Pons (tissue), 1 donor: ENCODE measurements around the gene PTPRT.

Source experiments
- DNase-seq: peaks from one replicate; pipeline ENCODE4 v3.0.0-alpha.2; 2016; ENCODE audit warnings: low spot score

The PTPRT gene

DNA sequence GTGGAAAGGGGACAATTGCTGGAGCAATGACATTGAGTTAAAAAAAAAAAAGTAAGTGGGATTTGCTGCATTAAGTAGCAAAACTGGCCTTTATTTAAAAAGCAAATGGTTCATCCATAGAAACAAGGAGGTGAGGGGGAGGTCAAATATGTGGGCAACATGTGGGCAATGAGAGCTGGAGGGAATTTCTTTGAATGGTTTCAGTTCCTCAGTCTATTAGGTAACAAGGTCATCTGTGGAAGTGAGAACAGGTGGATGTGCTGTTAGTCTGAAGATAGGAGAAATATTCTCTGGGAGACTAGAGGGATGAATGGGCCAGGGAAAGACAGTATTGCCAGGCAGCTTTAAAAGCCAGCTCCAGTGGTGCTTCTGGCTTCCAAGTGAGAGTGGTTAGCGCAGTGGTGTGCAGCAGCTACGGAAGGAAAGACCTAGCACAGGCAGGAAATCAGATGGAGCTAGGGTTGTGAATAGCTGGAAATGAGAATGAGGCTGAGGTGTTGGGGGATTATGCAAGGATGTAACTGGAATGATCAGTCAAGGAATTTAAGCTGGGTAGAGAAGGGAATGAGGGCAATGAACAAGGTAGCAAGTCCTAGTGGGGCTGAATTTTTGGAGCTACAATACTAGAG lies 727.6 kb downstream of the PTPRT start:
- DNase-seq, result no peak

DNA sequence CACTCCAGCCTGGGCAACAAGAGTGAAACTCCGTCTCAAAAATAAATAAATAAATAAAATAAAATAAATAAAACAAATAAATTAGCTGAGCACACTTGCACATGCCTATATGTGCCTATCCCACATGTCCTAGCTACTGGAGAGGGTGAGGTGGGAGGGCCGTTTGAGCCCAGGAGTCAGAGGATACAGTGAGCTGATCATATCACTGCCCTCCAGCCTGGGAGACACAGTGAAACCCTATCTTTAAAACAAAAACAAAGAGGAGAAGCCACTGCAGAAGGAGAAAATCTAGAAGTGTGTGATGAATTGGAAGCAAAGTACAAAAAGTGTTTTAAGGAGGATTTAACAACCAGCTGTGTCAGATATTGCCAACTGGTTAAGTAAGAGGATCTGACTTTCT lies 728.4 kb downstream of the PTPRT start:
- no peak for DNase-seq

DNA sequence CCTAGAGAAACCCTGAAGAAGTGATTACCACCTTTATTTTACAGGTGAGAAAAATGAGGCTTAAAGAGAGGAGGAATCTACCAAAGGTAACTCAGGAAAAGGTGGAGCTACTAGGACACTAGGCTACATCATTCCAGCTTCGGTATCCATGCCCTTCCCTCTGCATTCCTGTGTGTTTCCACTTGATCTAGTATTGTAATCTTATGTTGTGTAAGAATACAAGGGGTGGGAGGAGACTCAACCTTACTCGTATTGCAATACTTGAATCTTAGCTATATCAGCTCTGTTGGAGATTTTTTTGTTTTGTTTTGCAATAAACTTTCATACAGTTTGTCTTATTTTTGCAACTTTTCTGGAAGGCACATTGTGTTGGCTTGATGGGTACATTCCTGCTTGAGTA lies 742.4 kb downstream of the PTPRT start:
- DNase-seq, result no peak

DNA sequence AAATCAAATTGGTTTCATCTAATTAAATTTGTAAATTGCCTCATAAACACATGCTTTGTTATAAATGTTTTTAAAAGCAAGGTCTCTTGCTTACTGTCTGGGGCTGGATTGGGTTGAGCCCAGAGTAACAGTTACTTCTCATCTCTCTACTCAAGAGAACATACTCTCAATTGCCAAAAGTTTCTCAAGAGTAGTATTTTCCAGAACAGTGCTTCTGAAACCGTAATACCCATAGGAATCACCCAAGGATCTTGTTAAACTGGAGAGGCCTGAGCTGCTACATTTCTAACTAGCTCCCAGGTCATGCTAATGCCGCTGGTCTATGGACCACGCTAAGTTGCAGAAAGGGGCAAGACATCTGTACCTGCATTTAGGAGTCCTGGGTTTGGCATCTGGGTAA lies 744.9 kb downstream of the PTPRT start:
- no peak for DNase-seq

DNA sequence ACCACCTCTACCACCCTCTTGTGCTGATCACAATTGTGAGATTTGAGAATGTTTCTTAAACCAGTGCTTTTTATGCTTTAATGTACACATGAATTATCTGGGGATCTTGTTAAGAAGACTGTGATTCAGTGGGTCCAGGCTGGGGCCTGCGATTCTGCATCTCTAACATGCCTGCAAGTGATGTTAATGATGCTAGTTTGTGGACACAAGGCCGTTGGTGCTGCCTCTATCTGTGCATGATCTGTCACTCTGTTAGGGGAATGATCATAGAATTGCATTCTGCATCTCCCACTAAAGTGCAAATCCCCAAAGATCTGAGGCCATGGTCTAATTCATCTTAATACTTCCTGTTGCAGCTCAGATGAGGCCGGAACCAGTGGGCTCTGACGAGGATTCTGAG lies 746.5 kb downstream of the PTPRT start:
- no peak for DNase-seq

DNA sequence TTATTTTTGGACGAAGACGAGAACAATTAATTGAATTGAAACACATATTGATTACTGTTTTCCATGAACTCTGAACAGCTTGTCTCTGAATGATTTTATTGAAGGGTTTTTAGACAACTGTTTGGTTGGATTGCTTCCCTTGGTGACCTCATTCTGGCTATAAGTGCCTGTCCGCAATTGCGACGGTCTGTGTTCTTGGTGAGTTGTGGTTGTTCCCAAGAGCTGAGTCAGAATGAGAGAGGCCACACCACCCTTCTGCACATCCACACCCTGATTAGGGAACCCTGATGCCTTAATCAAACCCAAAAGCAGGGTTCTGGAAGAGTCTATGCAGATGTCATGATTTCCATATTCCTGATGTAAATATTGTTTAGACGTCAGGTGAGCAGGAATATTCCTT lies 747.0 kb downstream of the PTPRT start:
- DNase-seq, result no peak

DNA sequence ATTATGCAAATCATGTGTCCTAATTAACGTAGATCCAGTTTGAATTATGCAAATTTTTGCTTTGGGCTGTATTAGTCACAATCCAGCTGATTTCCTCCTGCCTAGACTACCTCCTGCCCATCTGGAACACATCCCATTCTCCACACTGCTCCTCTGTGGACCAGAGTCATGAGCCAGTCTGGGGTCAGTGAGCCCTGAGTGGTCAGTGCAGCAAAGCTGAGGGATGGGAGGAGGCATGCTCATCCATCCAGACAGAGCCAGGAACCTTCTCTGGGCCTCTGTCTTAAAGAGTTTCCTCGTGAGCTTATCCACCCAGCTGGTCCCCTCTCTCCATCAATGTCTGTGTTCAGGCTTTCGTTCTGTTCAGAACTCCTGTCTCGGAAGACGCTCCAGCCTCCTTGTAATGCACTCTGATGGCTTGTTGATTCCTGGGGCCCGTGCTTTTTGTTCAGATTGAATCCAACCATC lies 747.8 kb downstream of the PTPRT start:
- DNase-seq, result no peak

DNA sequence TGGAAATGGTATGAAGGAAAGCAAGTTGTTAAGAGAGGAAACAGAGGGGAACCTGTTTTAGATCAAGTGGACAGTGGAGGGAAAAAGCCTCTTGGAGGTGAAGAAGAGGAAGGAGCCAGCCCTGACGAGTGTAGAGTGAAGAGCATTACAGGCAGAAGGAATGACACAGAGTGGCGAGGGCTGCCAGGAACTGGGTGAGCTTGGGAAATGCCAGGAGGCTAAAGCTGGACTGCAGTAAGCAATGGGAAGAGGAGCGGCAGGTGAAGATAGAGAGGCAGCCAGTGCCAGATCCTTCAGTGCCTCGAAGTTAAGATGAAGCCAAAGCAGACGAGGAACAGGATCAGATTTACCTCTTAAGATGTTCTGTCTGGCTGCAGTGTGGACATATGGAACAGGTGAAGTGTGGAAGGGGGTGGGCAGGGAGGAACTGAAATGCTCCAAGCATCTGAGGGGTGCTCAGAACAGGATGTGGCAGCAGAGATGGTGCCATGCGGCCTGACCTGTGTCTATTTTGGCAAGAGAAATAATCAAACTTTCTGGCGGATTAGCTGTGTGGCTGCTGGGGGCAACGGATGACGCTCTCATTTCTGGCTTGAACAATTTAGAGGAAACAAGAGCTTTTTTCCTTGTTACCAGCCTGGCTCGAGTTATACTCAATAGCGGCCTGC lies 748.4 kb downstream of the PTPRT start:
- DNase-seq, result no peak

DNA sequence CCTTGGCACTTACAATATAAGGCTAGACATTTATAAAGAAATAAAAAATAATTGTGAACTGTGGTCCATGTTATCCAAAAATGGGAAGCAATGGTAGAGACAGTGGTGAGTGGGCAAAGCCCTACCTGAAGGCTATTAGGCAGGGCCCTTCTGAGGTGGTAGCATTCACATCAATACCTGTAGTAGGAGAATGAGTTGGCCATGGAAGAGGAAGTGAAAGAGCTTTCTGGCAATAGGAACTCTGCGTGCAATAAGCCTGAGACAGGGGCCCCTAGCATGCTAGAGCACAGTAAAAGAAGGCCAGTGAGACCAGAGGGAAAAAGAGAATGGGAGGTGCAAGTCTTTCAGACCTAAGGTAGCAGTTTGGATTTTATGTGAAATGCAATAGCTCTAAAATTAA lies 754.5 kb downstream of the PTPRT start:
- DNase-seq, result peak; percentile 19

DNA sequence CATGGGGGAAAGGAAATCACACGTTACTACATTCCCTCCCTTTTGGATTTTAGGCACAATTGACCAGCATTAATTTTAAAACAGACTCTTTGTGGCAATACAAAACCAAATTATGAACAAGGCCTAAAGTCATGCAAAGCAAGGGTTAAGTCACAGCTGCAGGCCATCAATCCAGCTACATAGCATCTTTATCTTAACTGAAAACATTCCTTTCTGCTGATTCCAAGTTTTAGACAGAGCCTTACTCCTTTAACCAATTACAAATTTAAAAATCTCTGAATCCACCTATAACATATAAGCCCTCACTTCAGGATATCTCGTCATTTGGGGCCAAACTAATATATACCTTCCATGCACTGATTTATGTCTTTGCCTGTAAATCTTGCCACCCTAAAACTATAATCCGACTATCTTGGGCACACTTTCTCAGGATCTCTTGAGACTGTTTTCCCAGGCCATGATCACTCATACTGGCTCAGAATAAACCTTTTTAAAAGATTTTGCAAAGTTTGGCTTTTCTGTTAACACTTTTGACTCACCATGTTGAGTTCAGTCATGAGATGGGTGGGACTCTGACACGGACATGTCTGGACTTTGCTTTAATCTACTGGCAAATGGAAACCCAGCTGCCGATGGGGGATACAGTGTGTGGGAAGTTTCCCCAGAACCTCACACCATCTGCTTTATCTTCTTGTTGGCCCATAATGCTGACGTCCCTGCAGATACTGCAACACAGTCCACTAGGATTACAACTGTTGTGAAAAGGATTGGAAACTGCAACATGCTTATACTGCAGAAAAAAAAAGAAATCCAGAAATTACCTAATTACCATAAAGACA lies 757.0 kb downstream of the PTPRT start:
- DNase-seq, result no peak

DNA sequence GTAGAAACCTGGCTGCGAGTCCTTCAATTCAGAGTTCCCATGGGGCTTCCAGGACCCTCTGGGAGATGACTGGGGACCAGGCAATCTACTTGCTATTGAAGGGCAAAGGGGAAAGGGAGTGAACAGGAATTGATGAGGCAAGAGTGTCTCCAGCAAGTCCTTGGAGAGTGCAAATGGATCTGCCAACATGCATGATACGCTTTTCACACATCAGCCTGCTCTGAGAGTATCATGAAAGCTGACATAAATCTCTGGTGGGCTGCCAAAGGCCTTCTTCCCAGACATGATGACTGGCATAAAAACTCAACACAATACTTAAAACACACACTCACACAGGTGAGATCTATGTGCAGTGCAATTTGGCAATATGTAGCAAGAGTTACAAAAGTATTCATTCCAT lies 759.1 kb downstream of the PTPRT start:
- no peak for DNase-seq

DNA sequence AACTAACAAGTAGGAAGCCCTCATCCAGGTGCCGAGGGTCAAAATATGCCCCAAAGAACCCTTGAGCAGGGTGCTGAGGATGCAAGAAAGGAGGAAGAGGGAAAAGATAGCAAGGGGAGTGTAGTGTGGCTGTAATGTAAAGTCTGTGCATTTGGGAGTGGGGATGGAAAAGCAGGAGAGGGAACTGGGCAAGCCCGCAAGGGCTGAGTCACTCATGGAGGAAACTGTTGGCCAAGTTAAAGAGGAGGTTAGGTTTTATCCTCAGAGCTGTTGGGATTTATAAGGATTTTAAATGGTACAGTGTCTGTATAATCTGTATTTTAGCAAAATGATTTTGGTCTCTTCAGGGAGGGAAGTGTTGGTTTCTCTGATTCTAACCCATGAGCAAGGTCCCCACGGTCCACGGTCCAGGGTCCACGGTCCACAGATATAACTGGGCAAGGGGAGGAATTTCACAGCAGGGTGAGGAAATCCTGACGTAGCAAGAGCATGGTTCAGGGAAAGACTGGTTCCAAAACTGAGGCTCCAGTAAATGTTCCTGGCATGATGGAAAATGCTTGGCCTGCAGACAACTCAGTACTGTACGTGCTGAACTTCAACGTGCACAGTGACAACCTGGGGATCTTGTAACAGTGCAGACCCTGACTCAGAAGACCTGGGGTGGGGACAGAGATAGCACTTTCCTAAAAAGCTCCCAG lies 759.8 kb downstream of the PTPRT start:
- no peak for DNase-seq

DNA sequence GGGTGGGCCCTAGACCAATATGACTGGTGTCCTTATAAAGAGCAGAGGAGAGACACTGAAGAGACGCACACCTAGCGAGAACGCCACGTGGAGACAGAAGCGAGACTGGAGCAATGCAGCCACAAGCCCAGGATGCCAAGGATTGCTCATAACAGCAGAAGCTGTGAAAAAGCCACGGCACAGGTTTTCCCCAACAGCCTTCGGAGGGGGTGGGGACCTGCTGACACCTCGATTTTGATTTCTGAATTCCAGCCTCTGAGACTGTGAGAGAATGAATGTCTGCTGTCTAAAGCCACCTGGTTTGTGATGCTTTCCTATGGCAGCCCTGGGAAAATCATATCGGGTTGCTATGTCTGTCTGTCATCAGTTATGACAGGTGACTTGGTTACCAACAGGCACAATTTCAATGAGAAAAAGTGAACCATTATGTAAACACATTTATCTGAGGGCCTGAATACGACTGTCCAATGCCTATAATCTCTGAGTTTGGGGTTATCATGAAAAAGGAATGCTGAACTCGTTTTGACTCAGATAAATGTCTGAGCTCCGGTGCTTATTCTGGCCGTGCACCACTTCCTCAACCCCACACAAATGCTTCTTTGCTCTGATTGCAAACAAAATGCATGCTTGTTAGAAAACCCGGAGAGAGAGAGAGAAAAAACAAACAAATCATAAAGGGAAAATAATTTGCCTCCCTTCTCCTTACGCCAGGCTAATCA lies 769.7 kb downstream of the PTPRT start:
- no peak for DNase-seq

DNA sequence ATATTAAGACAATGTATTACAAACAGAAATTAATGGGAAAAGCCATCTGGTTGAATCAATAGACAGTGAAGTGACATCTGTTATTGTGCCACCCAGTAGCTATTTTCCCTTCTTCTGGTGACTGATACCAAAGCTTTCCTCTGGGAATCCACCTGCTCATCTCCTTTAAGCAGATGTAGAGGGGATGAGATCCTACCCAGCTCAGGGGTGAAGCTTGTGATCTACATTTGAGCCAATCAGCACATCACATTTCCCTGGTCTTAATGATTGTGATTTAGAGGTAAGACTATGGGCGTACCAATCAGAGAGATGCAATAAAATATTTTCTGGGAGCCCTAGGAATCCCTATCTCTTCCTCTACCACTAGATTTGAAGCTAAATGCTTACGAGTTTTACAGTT lies 782.9 kb downstream of the PTPRT start:
- peak; percentile 1 for DNase-seq

DNA sequence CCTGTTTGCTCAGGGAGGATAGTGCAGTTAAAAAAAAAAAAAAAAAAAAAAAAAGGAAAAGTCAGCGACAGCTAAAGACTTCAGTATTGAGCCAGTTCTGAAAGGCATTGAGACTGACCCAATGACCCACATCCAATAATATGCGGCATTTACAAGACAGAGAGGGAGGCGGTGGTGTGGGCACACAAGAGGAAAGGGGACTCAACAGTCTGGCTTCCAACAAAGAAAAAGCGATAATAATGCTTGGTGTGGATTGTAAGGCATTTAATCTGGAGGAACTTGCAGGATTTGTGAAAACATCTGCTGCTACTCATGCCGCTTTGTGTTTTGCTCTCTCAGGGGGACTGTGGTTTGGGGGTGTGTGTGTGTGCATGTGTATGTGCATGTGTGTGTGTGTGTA lies 787.3 kb downstream of the PTPRT start:
- no peak for DNase-seq

DNA sequence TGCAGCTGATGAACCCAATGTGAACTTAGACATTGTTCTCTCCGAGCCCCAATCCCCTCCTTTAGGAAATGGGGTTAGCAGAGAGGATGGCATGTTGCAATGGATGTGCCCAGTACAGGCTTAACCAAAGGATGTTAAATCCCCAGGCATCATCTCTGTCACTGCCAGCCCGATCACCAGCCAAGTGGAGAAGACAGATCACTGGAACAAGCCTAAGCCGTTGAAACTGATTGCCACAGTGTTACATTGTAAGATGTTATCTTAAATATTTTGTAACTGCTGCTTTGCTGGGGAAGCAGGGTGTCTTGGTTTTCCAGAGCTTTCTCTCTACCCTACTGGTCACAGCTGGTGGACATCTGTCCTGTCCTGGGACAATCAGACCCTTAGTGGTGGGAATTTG lies 788.1 kb downstream of the PTPRT start:
- no peak for DNase-seq

DNA sequence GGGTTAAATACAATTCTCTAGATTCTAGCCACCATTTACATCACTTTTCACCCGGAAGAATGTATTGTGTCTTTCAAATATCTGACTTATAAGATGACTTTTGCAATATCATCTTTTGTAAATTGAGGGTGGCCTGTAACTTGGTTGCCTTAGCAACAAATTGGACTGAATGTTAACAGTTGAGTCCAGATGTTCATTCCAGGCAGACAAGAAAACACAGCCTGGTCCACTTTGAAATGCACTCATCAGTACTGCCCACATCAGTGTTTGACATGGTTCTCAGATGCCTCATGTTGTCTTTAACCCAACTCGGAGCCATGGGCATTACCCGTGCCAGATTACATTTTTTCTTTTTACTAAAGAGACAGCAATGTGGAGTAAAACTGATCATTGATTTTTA lies 789.9 kb downstream of the PTPRT start:
- no peak for DNase-seq

DNA sequence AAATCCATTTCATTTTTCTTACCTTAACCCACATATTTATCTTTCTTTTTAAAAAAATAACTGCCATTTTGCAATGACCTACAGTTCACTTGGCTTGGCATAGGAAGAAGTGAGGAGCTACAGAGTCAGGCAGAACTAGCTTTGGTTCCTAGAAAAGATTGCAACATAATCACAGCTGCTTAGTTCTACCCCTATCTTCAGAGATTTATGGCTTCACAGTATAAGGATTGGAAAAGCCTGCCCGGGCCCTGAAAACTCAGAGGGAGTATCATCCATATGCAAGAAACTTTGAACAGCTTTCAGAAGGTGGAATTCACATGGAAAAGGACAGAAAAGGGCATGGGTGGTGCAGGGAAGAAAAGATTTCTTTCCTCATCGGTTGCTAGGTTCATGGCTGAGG lies 797.3 kb downstream of the PTPRT start:
- DNase-seq, result no peak

DNA sequence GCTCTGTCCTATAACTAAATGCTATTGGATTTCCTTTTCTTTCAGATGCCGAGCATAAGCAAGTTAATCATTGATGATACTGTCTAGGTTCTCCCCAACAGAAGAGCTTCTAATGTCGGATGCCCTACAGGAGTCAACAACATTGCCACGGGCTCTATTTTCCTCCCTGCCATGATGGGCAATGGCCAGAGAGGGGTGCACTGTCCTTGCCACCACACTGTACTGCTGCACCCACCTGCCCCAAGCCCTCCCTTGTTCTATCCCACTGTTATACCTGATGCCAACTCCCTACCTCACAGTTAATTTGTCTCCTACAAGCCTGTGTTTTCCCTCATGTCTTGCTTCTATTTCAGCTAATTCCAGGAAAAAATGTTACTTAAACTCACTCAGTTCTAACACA lies 797.9 kb downstream of the PTPRT start:
- DNase-seq, result no peak

DNA sequence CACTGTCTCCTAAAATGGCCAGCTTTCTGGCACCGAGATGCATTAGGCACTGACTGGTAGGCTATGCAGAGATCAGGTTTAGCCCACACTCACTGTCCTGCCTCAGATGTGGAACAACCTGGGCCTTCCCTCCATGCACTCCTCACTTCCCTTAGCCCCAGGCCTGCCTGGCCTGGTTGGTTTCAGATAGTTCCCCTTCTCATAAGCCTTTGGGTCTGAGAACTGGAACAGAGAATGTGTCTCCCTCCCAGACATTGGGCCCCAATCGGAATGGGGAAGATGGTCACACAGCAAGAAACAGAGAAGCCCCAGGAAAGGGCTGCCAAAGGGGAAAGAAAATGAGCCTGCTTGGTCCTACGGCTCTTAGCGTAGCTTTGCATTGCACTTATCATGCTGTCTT lies 809.4 kb downstream of the PTPRT start:
- DNase-seq, result peak; percentile 65

DNA sequence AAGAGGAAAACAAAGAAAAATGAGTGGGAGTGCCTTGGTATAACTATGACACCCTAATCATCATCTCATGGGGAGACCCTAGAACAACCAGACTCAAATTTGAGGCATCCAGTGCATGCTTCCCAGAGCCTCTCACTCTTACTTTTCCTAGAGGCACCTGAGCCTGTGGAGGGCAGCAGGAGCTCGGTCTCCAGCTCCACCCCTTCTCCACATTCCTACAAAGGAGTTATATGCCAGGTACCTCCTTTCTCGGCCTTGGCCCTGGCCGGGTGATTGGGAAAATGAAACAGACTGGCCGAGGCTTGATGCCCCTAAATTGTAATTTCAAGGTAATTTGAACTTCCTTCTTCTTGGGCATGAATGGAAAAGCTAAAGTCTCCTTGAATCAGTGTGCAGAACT lies 810.3 kb downstream of the PTPRT start:
- DNase-seq, result no peak

DNA sequence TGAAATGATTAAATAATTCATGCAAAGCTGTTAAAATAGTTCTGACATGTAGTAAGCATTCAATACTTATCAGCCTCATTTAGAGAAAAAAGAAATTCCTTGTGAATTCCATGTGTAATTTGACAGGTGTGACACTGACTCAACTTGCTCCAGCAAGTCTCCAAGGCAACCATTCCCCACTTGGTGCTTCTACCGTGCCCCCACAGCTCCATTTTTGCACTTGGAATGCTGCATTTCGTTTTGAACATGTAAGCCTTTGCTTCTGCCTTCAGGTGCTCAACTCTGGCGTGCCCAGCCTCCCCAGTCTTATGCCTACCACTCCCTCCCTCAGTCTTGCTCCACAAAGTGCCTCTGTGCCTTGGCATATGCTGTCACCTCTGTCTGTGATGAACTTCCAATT lies 810.9 kb downstream of the PTPRT start:
- no peak for DNase-seq
